HG03571 (cell line): ENCODE results near the gene CAND2.
A peak's percentile ranks its signal among the peaks of the same experiment; 100 is the strongest.

Experiments used
- ATAC-seq: cut with Tn5 transposase; IDR thresholded peaks from one replicate; pipeline ENCODE4 v1.9.1; 2021; ENCODE audit not compliant: unreplicated experiment

The CAND2 gene

GRCh38 chr3:12799525-12800440 lies 3.3 kb downstream of the CAND2 start:
- no peak for ATAC-seq

DNA sequence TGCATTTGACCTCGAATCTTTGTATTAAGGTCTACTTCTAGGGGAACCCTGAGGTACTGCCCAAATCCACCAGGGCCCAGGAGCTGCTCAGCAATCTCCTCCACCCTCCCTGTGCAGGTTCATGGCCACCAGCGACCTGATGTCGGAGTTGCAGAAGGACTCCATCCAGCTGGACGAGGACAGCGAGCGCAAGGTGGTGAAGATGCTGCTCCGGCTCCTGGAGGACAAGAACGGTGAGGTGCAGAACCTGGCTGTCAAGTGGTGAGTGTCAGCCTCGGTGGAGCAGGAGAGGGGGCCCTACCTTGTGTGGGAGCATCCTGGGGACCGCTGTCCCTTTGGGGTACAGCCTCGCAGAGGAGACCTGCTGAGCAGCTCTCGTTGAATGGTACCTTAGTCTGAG lies 6.9 kb downstream of the CAND2 start:
- no peak for ATAC-seq

DNA sequence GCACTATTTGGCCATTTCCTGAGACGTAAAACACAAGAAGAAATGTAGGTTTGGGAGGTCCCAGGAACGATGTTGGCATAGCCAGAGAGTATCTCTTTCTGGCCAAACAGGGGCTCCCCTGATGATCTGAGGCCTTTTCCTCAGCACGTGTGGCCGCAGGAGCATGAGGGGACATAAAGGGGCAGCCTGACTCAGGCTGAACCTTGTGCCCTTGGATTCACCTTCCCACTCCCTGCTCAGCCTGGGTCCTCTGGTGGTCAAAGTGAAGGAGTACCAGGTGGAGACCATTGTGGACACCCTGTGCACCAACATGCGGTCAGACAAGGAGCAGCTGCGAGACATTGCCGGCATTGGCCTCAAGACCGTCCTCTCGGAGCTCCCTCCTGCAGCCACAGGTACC lies 10.6 kb downstream of the CAND2 start:
- no peak for ATAC-seq

- ATAC-seq: no peak
These were observed 11.3 kb downstream of the CAND2 start for GRCh38 chr3:12807601-12808359.

- no peak for ATAC-seq
These were observed 12.1 kb downstream of the CAND2 start for GRCh38 chr3:12808587-12808986.

DNA sequence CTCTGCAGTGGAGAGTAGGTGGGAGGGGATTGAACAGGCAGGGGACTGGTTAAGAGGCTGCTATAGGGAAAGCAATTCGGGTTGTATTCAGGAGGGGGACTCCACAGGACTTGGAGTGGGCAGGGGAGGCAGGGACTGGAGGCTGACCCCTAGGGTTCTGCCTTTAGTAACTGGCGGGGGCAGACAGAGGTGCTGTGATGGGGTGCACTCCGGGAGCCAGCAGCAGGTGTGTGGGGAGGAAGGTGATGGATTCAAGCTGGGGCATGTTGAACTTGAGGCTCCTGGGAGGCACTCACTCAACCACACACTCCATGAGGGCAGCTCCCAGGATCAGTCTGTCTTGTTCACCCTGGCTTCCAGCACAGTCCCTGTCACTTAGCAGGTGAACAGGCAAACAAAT lies 12.5 kb downstream of the CAND2 start:
- ATAC-seq: no peak

GRCh38 chr3:12809435-12809834 lies 13.0 kb downstream of the CAND2 start:
- no peak for ATAC-seq

DNA sequence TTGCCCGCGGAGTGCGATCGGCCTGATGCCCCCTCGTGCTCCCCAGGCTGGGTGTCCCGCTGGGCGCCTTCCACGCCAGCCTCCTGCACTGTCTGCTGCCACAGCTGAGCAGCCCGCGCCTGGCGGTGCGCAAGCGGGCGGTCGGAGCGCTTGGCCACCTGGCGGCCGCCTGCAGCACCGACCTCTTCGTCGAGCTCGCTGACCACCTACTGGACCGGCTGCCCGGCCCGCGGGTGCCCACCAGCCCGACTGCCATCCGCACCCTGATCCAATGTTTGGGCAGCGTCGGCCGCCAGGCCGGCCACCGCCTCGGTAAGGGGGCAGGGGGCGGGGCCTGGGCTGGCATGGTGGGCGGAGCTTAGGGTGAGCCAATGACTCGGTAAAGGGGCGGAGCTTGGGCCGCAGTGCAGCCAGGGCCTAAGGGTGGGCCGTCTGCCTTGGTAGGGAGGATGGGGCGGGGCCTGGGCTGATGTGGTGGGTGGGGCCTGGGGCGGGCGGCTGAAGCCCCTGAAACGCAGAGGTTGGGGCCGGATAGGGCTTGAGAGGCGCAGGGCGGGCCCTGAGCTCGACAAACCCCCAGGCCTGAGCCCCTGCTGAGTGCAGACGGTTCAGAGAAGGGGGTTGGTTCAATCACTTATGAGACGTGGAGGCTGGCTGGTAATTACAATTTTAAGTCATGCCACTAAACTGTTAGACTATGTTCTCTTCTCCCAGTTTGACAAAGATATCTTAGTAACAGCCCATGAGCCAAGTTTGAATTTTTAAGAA lies 13.7 kb downstream of the CAND2 start:
- ATAC-seq: peak; percentile 99

DNA sequence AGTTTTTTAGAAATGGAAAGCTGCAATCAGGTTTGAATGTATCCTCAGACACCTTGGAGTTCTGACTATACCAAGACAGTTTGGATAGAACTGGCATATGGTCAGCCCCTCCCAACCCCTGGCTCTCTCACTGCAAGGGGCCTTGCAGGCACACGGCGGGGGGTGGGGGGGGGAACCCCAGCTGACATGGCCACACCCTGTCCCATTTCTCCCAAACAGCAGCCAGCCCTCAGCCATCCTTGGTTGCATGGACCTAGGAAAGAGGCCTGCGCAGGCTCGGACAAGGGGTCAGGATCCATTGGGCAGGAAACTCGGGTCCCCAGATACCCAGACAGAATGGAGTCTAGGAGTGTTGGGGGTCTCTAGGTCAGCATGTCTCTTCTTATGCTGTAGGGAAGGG lies 14.5 kb downstream of the CAND2 start:
- no peak for ATAC-seq

- ATAC-seq: no peak
These were observed 16.3 kb downstream of the CAND2 start for GRCh38 chr3:12812812-12813211.

- no peak for ATAC-seq
These were observed 17.5 kb downstream of the CAND2 start for GRCh38 chr3:12813967-12814366.

GRCh38 chr3:12815078-12815477 lies 18.6 kb downstream of the CAND2 start:
- ATAC-seq: no peak

GRCh38 chr3:12815719-12816118 lies 19.2 kb downstream of the CAND2 start:
- no peak for ATAC-seq

GRCh38 chr3:12816521-12817342 lies 20.3 kb downstream of the CAND2 start:
- ATAC-seq: no peak

DNA sequence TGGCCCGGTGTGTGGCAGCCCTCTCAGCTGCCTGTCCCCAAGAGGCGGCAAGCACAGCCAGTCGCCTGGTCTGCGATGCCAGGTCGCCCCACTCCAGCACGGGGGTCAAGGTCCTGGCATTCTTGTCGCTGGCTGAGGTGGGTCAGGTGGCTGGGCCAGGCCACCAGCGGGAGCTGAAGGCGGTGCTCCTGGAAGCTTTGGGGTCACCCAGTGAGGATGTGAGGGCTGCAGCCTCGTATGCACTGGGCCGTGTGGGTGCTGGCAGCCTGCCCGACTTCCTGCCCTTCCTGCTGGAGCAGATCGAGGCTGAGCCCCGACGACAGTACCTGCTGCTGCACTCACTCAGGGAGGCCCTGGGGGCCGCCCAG lies 20.8 kb downstream of the CAND2 start:
- ATAC-seq: no peak

DNA sequence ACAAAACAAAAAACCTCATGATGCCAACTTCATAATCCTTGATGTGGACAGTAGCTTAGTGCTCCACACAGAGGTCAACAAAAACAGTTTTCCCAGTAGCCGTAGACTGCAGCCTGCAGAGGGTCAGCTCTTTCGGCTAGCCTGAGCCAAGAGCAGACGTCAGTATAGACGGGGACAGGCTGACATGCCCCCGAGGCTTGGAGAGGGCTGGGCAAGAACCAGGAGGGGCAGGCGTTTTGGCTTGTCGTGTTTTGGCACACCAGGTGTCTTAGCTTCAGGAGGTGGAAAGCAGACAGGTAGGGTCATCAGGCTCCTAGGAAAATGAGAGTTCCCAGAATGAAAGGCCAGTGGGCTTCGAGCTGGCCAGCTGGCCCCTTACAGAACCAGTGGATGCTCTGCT lies 21.8 kb downstream of the CAND2 start:
- no peak for ATAC-seq

DNA sequence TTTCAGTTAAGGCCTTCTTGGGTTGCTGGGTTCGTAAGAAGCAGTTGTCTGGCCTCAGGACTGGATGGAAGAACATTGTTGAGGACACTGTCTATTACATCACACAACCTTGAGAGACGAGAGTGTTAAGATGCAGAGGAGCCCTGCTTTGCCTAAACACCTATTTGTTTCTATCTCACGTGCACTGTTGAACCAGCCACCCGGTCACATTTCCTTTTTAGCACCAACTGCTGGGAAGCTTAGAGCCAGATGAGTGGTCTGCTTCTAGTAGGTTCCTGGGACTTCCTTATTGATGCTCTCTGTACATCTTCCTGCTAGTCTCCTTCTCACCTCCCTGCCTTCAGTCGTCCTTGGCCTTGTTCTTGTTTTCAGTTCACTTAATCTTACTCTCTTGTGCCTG lies 22.3 kb downstream of the CAND2 start:
- no peak for ATAC-seq

GRCh38 chr3:12822725-12823373 lies 26.4 kb downstream of the CAND2 start:
- no peak for ATAC-seq

GRCh38 chr3:12824299-12824698 lies 27.8 kb downstream of the CAND2 start:
- no peak for ATAC-seq

DNA sequence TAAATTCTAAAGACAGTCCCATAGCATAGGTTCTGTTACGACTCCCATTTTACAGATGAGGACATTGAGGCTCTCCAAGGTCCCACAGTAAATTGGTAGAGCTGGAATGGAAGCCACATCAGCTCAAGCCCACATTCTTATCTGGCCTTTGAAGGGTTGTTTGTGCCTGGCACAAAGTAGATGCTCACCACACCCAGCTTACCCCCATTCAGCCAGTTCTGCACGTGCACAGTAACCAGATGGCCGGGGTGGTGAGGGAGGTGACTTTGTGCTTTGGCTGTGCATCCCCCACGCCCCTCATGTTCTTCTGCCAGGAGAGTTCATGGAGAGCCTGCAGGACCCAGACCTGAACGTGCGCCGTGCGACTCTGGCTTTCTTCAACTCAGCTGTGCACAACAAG lies 28.7 kb downstream of the CAND2 start:
- no peak for ATAC-seq
